Skeletal muscle cell (primary cell): ENCODE measurements around the gene LARGE2.

ENCODE experiments used
- DNase-seq: peaks from one replicate; pipeline ENCODE4 v3.0.0-alpha.2; 2010; ENCODE audit warnings: low read depth
- H3K4me3 ChIP-seq: 2 replicates; pipeline ENCODE4 v1.5.1; 2011; ENCODE audit warnings: low read depth, mild to moderate bottlenecking, control low read depth, low read length, moderate library complexity

The LARGE2 gene

DNA sequence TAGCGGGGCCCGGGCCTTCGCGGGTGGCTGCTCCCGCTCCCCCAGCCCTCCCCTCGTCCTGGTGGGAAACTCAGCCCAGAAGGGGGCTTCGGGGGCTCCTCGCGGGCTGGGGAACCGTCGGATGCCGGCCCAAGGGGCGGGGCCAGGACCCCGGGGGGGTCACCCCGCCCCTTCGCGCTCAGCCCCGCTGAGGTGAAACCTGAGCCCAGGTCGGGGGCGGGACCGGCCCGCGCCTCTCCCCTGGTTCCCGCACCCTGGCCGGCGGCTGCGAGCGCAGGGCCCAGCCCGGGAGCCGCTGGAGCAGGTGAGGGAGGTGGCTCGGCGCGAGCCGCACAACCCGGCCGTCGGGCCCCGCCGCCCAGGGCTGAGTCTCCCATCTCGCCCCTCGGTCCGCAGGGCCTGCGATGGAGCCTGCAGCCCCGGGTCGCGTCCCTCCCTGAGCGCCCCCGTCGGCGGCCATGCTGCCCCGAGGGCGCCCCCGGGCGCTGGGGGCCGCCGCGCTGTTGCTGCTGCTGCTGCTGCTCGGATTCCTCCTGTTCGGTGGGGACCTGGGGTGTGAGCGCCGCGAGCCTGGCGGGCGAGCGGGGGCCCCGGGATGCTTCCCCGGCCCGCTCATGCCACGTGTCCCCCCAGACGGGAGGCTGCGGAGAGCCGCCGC, at the start of gene LARGE2:
Gene LARGE2 (plus strand): TSS at position 232 of the 658 bp plus-strand sequence. CDS start 227 bp downstream, at position 459.
- no peak within 1 kb of the TSS for H3K4me3 ChIP-seq
- no peak for DNase-seq

DNA sequence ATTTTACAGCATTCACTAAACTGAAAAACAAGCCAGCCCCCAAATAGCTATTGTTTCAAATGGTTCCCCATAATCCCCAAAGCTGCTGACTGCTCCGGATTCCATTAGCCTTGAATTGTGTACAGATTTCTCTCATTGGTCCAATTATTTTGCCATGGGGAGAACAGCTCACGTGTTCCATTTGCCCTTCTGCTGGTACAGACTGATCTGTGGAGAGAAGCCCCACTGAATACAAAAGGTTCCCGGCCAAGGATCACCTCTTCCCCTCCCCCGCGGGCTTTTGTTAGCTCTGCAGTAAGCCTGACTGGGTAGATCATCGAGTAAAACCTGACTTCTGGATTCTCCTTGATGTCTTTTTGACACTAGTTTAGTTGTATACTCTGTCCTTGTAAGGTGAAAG, 46.1 kb upstream of the LARGE2 start:
- DNase-seq, result no peak
- no peak overlapping the region for H3K4me3 ChIP-seq

GRCh38 chr11:45877221-45877620, 45.2 kb upstream of the LARGE2 start:
- DNase-seq, result no peak
- H3K4me3 ChIP-seq, result no peak overlapping the region

GRCh38 chr11:45877845-45878244, 44.6 kb upstream of the LARGE2 start:
- no peak overlapping the region for H3K4me3 ChIP-seq
- DNase-seq, result no peak

GRCh38 chr11:45879803-45880686, 42.4 kb upstream of the LARGE2 start:
- DNase-seq, result no peak

GRCh38 chr11:45880772-45881570, 41.5 kb upstream of the LARGE2 start:
- no peak overlapping the region for H3K4me3 ChIP-seq
- no peak for DNase-seq

More at GRCh38 chr11:45879803-45880686, 42.4 kb upstream of the LARGE2 start:
- H3K4me3 ChIP-seq, result no peak overlapping the region

GRCh38 chr11:45881708-45882368, 40.6 kb upstream of the LARGE2 start:
- no peak overlapping the region for H3K4me3 ChIP-seq
- no peak for DNase-seq

DNA sequence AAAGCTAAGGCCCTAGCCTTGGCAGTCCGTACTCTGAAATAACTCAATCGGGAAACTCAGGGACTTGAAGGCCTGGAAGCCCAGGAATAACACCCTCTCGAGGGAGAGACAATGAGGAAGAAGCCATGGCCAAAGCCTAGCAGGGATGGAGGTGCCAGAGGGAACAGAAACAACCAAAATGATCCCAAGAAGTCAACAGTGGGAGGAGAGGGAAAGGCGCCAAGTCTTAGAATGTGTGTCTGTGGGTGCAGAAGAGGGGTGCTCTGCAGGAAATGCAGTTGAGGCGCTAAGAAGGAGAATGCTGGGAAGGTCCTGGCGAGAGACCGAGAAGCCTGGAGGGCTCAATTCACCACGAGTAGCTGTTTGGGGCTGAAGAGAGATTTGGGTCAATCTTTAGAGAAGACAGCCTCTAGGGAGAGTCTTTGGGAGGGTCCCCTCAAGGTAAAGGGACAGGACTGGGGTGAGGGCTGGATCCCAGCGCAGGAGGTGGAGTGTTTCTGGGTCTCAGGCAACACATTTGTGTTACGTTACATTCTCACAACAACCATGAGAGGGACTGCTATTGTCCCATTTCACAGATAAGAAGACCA, 37.8 kb upstream of the LARGE2 start:
- DNase-seq, result no peak

GRCh38 chr11:45885274-45885920, 37.1 kb upstream of the LARGE2 start, which contains the start of gene MAPK8IP1:
TSS of gene MAPK8IP1 (plus strand) at chr11:45885651. CDS start at chr11:45885821, 170 bp downstream.
- DNase-seq, result no peak

More for the DNA sequence above, 37.8 kb upstream of the LARGE2 start:
- H3K4me3 ChIP-seq, result no peak overlapping the region

GRCh38 chr11:45885921-45886721, 36.3 kb upstream of the LARGE2 start:
- peak overlapping the region; percentile 46 for H3K4me3 ChIP-seq

More at GRCh38 chr11:45885274-45885920, 37.1 kb upstream of the LARGE2 start, which contains the start of gene MAPK8IP1:
- H3K4me3 ChIP-seq, result peak within 1 kb of the TSS; percentile 46

GRCh38 chr11:45886816-45887520, 35.5 kb upstream of the LARGE2 start:
- H3K4me3 ChIP-seq, result no peak overlapping the region
- DNase-seq, result no peak

More at GRCh38 chr11:45885921-45886721, 36.3 kb upstream of the LARGE2 start:
- DNase-seq, result no peak

DNA sequence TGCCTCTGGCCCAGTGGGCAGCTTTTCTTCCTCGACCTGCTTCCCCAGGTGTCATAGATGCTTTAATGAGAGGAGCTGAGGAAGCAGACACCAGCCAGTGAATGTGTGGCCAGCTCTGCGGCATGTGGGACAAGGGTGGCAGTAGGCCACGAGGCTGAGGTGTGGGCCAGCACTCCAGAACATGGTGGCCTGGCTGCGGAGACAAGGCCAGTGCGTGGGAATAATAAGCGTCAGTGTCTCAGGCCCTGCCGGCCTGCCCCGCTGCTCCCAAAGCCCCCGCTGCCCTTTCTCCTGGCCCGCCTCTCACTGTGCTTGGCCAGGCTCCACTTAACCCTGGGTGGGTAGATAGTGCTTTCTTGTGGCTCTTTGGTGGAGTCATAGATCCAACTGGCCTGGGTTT, 34.9 kb upstream of the LARGE2 start:
- DNase-seq, result no peak
- H3K4me3 ChIP-seq, result no peak overlapping the region

- H3K4me3 ChIP-seq, result no peak overlapping the region
- no peak for DNase-seq
Observed at GRCh38 chr11:45889555-45889954, 32.9 kb upstream of the LARGE2 start.

DNA sequence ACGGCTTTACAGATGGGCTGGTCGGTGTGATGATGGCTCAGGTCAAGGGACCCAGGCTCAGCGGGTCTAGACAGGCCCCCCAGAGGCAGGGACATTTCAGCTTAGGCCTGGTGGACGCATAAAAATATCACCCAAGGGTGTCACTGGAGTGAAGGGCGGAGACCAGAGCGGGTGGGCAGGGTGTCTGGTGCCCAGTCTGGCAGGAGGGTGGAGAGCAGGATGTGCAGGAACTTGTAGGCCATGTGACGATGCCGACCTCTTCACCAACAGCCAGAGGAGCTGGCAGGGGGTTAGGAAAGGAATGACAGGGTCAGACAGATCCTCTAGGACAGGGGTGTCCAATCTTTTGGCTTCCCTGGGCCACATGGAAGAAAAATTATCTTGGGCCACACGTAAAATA, 32.5 kb upstream of the LARGE2 start:
- no peak overlapping the region for H3K4me3 ChIP-seq
- DNase-seq, result no peak

DNA sequence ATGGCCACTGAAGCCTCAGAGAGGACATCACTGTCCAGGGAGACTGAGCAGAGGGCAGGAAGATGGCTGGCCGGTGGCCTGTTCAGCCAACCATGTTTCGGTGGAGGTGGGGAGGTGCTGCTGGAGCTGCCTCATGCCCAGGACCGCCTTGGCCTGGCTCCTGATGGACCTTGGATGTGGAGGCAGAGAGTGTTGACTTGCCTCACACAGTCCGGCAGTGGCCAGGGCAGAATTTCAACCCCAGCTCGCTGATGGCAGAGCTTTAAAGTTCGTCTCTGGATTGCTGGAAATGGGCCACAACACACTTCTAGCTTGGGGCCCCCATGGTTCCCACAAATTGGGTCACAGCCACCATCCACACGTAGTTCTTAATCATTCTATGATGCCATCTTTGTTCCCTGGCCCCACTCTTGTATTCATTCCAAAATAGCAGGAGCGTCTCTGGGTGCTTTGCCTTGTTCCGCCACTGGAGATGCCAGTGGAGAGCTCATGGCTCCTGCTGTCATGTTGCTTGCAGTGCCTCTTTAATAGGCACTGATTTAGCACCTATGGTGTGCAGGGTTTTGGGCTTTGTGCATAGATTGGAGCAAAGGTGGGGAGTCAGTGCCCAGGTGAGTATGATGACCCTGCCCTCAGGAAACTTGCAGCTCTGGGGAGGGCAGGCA, 31.4 kb upstream of the LARGE2 start:
- no peak overlapping the region for H3K4me3 ChIP-seq
- DNase-seq, result no peak

GRCh38 chr11:45892856-45893255, 29.6 kb upstream of the LARGE2 start:
- no peak for DNase-seq

More at GRCh38 chr11:45892856-45893255, 29.6 kb upstream of the LARGE2 start:
- no peak overlapping the region for H3K4me3 ChIP-seq
